GM23338 (cell line): Measurements from ENCODE around the gene NEIL3.

Experiments
- CREB1 ChIP-seq: fragments of 250-450 bp; sonication (Bioruptor Pico); IDR thresholded peaks from 2 replicates; pipeline ENCODE4 v1.5.0; 2020; ENCODE audit warnings: low read depth, mild to moderate bottlenecking, moderate library complexity
- EZH2 ChIP-seq: fragments of 200-600 bp; sonication (generic); IDR thresholded peaks from one replicate; pipeline ENCODE4 v1.8.0; 2017; ENCODE audit warnings: antibody characterized with exemption, mild to moderate bottlenecking, low read depth; ENCODE audit not compliant: unreplicated experiment
- EZH2phosphoT487 ChIP-seq: fragments of 200-600 bp; sonication (generic); IDR thresholded peaks from one replicate; pipeline ENCODE4 v1.8.1; 2018; ENCODE audit warnings: antibody characterized with exemption; ENCODE audit not compliant: unreplicated experiment
- POLR2AphosphoS5 ChIP-seq: IDR thresholded peaks from 2 replicates; pipeline ENCODE4 v1.6.1; 2016; ENCODE audit warnings: antibody characterized with exemption, low read depth
- ZNF114 ChIP-seq: fragments of 250-450 bp; sonication (Bioruptor Pico); IDR thresholded peaks from 2 replicates; pipeline ENCODE4 v1.5.0; 2020; ENCODE audit warnings: mild to moderate bottlenecking, moderate library complexity
- TF ChIP-seq, protein P1 (sequence below), 2 experiments: fragments of 200-600 bp in 1 of 2; sonication (generic) in 1 of 2; conservative IDR thresholded peaks; 2 replicates each; pipeline versions ENCODE4 v1.5.1 to v1.6.1; 2016 to 2017; ENCODE audit warnings: antibody characterized with exemption in 2 of 2, low read depth in 2 of 2, mild to moderate bottlenecking in 2 of 2, moderate library complexity in 1 of 2
- TF ChIP-seq, protein P2 (sequence below): IDR thresholded peaks from one replicate; pipeline ENCODE4 v1.6.1; 2018; ENCODE audit warnings: antibody characterized with exemption; ENCODE audit not compliant: unreplicated experiment
- TF ChIP-seq, protein P3 (sequence below): IDR thresholded peaks from 2 replicates; pipeline ENCODE4 v1.6.1; 2016; ENCODE audit warnings: antibody characterized with exemption
- TF ChIP-seq, protein P4 (sequence below): fragments of 250-450 bp; sonication (Bioruptor Pico); IDR thresholded peaks from 2 replicates; pipeline ENCODE4 v1.5.0; 2020; ENCODE audit warnings: mild to moderate bottlenecking, moderate library complexity

DNA sequence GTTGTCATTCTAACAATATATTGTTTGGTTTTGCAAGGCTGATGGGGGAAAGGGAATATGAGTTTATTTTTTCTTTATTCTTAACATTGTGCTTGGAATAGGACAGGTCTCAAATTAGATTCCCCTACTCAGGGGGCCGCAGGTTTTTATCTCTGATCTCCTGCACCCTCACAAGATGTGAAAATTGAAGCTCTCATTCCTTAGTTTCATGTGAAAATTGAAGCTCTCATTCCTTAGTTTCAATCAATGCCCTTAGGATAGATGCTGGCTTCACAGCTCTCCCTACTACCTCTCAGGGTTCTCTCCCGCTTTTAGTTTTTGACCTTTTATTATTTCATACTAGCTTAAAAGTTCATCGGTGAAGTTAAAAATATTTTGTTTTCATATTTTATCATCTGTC, 12.0 kb downstream of the NEIL3 start:
- TF ChIP-seq CREB1 (CRISPR knock-in tag), result no peak
- TF ChIP-seq, protein P1, sequence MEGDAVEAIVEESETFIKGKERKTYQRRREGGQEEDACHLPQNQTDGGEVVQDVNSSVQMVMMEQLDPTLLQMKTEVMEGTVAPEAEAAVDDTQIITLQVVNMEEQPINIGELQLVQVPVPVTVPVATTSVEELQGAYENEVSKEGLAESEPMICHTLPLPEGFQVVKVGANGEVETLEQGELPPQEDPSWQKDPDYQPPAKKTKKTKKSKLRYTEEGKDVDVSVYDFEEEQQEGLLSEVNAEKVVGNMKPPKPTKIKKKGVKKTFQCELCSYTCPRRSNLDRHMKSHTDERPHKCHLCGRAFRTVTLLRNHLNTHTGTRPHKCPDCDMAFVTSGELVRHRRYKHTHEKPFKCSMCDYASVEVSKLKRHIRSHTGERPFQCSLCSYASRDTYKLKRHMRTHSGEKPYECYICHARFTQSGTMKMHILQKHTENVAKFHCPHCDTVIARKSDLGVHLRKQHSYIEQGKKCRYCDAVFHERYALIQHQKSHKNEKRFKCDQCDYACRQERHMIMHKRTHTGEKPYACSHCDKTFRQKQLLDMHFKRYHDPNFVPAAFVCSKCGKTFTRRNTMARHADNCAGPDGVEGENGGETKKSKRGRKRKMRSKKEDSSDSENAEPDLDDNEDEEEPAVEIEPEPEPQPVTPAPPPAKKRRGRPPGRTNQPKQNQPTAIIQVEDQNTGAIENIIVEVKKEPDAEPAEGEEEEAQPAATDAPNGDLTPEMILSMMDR (conservative IDR thresholded peaks at IDR 0.05; ENCODE audit: low read depth in 2 of 2), result no peak
- TF ChIP-seq, protein P2, sequence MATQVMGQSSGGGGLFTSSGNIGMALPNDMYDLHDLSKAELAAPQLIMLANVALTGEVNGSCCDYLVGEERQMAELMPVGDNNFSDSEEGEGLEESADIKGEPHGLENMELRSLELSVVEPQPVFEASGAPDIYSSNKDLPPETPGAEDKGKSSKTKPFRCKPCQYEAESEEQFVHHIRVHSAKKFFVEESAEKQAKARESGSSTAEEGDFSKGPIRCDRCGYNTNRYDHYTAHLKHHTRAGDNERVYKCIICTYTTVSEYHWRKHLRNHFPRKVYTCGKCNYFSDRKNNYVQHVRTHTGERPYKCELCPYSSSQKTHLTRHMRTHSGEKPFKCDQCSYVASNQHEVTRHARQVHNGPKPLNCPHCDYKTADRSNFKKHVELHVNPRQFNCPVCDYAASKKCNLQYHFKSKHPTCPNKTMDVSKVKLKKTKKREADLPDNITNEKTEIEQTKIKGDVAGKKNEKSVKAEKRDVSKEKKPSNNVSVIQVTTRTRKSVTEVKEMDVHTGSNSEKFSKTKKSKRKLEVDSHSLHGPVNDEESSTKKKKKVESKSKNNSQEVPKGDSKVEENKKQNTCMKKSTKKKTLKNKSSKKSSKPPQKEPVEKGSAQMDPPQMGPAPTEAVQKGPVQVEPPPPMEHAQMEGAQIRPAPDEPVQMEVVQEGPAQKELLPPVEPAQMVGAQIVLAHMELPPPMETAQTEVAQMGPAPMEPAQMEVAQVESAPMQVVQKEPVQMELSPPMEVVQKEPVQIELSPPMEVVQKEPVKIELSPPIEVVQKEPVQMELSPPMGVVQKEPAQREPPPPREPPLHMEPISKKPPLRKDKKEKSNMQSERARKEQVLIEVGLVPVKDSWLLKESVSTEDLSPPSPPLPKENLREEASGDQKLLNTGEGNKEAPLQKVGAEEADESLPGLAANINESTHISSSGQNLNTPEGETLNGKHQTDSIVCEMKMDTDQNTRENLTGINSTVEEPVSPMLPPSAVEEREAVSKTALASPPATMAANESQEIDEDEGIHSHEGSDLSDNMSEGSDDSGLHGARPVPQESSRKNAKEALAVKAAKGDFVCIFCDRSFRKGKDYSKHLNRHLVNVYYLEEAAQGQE, result no peak
- no peak for TF ChIP-seq POLR2AphosphoS5
- TF ChIP-seq EZH2, result no peak
- TF ChIP-seq, protein P3, sequence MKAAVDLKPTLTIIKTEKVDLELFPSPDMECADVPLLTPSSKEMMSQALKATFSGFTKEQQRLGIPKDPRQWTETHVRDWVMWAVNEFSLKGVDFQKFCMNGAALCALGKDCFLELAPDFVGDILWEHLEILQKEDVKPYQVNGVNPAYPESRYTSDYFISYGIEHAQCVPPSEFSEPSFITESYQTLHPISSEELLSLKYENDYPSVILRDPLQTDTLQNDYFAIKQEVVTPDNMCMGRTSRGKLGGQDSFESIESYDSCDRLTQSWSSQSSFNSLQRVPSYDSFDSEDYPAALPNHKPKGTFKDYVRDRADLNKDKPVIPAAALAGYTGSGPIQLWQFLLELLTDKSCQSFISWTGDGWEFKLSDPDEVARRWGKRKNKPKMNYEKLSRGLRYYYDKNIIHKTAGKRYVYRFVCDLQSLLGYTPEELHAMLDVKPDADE, result no peak
- TF ChIP-seq EZH2phosphoT487, result no peak
- TF ChIP-seq, protein P4, sequence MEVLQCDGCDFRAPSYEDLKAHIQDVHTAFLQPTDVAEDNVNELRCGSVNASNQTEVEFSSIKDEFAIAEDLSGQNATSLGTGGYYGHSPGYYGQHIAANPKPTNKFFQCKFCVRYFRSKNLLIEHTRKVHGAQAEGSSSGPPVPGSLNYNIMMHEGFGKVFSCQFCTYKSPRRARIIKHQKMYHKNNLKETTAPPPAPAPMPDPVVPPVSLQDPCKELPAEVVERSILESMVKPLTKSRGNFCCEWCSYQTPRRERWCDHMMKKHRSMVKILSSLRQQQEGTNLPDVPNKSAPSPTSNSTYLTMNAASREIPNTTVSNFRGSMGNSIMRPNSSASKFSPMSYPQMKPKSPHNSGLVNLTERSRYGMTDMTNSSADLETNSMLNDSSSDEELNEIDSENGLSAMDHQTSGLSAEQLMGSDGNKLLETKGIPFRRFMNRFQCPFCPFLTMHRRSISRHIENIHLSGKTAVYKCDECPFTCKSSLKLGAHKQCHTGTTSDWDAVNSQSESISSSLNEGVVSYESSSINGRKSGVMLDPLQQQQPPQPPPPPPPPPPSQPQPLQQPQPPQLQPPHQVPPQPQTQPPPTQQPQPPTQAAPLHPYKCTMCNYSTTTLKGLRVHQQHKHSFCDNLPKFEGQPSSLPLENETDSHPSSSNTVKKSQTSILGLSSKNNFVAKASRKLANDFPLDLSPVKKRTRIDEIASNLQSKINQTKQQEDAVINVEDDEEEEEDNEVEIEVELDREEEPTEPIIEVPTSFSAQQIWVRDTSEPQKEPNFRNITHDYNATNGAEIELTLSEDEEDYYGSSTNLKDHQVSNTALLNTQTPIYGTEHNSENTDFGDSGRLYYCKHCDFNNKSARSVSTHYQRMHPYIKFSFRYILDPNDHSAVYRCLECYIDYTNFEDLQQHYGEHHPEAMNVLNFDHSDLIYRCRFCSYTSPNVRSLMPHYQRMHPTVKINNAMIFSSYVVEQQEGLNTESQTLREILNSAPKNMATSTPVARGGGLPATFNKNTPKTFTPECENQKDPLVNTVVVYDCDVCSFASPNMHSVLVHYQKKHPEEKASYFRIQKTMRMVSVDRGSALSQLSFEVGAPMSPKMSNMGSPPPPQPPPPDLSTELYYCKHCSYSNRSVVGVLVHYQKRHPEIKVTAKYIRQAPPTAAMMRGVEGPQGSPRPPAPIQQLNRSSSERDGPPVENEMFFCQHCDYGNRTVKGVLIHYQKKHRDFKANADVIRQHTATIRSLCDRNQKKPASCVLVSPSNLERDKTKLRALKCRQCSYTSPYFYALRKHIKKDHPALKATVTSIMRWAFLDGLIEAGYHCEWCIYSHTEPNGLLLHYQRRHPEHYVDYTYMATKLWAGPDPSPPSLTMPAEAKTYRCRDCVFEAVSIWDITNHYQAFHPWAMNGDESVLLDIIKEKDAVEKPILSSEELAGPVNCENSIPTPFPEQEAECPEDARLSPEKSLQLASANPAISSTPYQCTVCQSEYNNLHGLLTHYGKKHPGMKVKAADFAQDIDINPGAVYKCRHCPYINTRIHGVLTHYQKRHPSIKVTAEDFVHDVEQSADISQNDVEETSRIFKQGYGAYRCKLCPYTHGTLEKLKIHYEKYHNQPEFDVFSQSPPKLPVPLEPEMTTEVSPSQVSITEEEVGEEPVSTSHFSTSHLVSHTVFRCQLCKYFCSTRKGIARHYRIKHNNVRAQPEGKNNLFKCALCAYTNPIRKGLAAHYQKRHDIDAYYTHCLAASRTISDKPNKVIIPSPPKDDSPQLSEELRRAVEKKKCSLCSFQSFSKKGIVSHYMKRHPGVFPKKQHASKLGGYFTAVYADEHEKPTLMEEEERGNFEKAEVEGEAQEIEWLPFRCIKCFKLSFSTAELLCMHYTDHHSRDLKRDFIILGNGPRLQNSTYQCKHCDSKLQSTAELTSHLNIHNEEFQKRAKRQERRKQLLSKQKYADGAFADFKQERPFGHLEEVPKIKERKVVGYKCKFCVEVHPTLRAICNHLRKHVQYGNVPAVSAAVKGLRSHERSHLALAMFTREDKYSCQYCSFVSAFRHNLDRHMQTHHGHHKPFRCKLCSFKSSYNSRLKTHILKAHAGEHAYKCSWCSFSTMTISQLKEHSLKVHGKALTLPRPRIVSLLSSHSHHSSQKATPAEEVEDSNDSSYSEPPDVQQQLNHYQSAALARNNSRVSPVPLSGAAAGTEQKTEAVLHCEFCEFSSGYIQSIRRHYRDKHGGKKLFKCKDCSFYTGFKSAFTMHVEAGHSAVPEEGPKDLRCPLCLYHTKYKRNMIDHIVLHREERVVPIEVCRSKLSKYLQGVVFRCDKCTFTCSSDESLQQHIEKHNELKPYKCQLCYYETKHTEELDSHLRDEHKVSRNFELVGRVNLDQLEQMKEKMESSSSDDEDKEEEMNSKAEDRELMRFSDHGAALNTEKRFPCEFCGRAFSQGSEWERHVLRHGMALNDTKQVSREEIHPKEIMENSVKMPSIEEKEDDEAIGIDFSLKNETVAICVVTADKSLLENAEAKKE (CRISPR knock-in tag), result no peak
- no peak for TF ChIP-seq ZNF114 (CRISPR knock-in tag)
